RPMI8226 (cell line): ENCODE data around the gene ICAM4.
A peak's percentile ranks its signal among the peaks of the same experiment; 100 is the strongest.
"Not testable (repeated sequence)": the region's sequence is repeated elsewhere in the genome, so short reads cannot be mapped to it uniquely, and the experiment has no call there.

Experiments used
- DNase-seq: peaks from one replicate; pipeline ENCODE4 v3.0.0-alpha.2; 2015

Gene ICAM4

DNA sequence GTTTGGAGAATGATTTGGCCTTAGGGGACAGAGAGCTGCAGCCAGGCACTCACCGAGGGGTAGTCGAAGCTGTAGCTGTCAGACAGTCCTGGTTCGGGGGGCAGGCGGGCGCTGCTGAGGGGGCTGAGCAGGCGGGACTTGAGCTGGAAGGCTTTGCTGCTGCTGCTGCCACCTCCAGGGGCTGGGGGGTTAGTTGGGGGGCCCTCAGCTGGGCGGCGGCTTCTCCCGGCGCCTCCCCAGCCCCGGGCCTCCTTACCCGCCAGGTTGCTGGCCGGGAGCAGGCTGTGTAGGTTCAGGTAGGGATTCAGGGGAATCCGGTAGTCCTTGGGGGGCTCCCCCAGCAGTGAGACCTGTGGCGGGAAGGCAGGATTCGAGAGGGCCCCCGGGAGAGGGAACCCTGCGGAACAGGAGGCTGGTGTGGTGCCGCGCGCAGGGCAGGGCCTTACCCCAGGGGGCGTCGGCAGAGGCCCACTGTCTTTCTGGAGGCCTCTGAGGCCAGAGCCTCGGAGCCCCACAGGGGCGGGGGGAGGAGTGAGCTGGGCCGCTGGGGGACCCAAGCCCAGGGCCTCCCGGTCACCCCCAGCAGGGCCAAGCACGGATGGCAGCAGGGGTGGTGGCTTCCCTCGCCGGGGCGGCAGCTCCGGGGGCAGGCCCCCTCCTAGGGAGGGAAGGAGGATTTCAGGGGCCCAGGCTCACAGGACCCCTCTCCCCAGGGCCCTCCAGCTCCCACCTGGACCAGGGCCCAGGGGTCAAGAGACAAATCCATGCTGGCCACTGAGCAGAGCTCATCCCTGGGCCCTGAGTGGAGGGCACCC, 34.1 kb downstream of the ICAM4 start:
- DNase-seq, result no peak

DNA sequence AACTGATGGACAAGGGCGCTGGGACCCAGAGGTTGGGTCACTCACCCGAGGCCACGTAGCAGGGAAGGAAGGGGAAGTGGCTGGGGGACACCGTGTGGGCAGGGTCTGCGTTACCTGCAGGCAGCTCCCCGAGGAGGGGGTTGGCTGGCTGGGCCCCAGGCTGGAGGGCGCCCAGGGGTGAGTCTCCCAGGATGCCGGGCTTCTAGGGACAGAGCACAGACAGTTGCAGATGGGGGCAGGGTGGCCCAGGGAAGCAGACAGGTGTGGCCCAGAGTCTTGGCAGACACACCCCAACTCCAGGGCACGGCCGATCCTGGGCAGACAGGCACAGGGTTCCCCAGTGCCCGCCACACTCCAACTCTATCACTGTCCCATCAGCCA, 34.7 kb downstream of the ICAM4 start:
- DNase-seq, result no peak

GRCh38 chr19:10321874-10322835, 35.4 kb downstream of the ICAM4 start:
- no peak for DNase-seq

- no peak for DNase-seq
Measured at GRCh38 chr19:10325732-10326131, 39.0 kb downstream of the ICAM4 start.

DNA sequence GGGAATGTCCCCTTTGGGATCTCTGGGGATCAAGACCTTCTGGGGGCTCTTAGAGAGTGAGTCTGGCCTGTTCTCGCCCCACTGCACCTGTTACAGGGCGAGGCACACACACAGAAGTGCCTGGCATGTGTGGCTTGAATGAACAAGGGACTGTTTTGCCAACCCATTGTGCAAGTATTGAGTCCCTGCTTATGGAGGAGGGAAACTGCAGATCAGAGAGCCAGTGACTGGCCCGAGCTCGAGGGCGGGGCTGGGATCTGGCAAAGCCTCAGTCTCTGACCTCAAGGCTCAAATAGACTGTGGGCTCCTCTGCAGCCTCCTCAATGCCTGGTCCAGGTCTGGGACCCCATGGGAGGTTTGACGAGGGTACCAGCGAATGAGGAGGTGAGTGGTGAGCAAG, 41.0 kb downstream of the ICAM4 start:
- no peak for DNase-seq

- DNase-seq, result no peak
Measured at GRCh38 chr19:10328558-10329429, 42.0 kb downstream of the ICAM4 start.

- no peak for DNase-seq
Measured at GRCh38 chr19:10329555-10329954, 42.8 kb downstream of the ICAM4 start.

DNA sequence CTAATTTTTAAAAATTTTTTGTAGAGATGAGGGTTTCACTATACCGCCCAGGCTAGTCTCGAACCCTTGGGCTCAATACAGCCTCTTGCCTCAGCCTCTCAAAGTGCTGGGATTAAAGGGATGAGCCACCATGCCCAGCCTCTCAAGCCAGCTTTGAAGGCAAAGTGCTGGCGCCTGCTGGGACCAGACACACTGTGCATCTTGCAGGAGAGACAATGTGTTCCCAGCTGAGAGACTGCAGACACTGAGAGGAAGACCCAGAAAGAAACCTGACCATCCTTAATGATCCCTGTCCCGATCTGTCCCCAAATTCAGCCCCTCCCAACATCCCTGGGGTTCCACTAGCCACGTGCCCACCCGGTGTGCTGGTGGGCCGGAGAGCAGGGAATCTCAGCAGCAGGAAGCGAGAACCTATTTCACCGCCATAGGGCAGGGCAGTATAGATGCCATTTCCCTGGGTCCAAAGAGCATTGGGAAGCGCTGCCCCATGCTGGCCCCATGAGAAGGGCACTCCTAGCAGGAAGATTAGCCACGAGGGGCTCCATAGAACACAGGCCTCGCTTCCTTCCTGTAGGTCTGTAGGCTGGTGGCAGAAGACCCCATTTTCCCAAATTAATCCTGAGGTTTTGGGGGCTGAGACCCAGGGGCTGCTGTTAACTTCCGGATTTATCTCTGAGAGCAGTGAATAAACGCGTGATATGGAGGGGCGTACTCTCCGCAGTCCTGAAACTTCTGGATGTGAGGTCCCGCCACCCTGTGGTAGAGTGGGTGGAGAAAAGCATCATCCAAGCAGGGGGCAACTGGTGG, 45.6 kb downstream of the ICAM4 start:
- no peak for DNase-seq

DNA sequence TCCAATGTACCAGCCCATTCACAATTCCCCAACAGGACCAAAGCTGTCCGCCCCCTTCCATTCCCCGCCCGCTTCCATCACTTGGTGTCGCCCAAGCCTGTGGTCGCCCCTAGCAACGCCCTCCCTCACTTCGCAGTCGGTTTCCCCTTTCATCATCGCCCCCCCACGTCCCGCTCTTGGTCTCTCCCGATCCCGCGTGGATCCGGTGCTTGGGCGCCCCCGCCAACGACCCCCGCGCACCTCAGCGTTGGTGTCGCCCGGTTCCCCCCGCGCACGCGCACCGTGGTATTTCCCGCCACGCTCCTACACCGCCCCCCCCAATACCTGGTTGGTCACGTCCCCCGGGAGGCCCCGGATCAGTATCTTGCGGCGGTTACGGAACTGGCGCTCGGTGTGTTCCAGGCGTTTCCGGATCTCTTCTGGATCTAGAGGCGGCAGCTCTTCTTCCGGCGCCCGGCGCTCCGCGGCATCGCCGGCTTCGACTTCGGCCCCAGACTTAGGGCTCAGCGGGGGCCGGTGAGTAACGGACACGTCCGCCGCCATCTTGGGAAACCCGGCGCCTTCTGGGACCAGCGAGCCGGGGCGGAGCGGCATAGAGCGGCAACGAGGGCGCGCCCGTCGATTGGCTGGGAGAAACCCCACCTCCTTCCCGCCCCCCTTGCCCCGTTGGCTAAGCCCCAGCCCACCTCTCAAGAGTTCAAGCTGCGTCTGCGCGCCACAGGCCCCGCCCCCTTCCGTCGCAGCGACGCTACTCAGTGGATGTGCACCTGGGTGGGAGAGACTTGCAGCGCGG, 46.4 kb downstream of the ICAM4 start, which contains the start of gene RAVER1:
TSS of gene RAVER1 (minus strand) at position 565 of the 793 bp plus-strand sequence. CDS start at position 543, 22 bp downstream.
- peak; percentile 98 for DNase-seq

GRCh38 chr19:10333758-10334587, 47.2 kb downstream of the ICAM4 start:
- no peak for DNase-seq

DNA sequence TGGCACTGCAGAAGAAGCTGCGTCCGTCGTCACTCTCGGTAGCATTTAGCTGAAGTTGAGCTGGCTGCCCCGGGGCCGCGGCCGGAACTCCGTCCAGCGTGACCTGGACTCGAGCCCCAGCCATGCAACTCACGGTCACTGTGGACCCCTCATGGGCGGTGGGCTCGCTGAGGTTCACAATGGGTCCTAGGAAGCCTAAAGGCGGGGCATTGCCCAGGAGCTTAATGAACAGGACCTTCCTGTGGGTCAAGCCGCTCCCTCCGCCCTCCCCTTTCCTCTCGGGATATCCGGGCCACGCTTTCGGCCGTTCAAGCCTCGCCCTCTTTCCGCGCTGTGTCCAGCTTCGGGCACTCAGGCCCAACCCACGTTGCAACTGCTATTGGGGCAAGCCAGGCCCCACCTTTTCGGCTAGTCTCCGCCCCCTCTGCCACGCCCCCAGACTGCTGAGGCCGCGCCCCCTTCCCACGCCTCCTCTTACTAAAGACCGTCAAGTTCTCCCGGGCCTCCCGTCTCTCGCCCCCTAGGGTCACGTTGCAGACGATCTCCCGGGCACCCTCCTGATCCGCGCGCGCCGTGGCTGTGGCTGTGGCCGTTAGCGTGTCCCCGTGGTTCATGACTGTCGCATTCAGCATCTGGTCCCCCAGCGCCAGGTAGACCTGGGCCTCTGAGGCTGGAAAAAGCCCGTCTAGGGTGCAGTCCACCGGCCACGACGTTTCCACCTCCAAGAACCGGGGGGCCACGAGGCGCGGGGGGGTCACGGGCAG, 48.0 kb downstream of the ICAM4 start:
- no peak for DNase-seq

GRCh38 chr19:10335352-10335985, 48.7 kb downstream of the ICAM4 start:
- DNase-seq, result no peak

GRCh38 chr19:10336725-10337124, 50.0 kb downstream of the ICAM4 start:
- DNase-seq, result not testable (repeated sequence)
